22Rv1 (cell line): ENCODE data around the gene STXBP5L.

ENCODE experiments used
- ZFX ChIP-seq: fragments of 450-650 bp; IDR thresholded peaks from 2 replicates; pipeline ENCODE4 v1.6.1; 2017; ENCODE audit warnings: antibody characterized with exemption, borderline replicate concordance
- TF ChIP-seq, protein P1 (sequence below): fragments of 450-650 bp; IDR thresholded peaks from 2 replicates; pipeline ENCODE4 v1.5.1; 2017; ENCODE audit warnings: mild to moderate bottlenecking

- TF ChIP-seq, protein P1, sequence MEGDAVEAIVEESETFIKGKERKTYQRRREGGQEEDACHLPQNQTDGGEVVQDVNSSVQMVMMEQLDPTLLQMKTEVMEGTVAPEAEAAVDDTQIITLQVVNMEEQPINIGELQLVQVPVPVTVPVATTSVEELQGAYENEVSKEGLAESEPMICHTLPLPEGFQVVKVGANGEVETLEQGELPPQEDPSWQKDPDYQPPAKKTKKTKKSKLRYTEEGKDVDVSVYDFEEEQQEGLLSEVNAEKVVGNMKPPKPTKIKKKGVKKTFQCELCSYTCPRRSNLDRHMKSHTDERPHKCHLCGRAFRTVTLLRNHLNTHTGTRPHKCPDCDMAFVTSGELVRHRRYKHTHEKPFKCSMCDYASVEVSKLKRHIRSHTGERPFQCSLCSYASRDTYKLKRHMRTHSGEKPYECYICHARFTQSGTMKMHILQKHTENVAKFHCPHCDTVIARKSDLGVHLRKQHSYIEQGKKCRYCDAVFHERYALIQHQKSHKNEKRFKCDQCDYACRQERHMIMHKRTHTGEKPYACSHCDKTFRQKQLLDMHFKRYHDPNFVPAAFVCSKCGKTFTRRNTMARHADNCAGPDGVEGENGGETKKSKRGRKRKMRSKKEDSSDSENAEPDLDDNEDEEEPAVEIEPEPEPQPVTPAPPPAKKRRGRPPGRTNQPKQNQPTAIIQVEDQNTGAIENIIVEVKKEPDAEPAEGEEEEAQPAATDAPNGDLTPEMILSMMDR: no peak
- no peak for TF ChIP-seq ZFX
These were observed 245.8 kb downstream of the STXBP5L start for GRCh38 chr3:121153851-121154250.
